ENCODE data around the gene NFS1. TPM values are rescaled to one million over a fixed set of nuclear protein-coding genes. Genes with fewer than 3 reads are reported as not detected.
A peak's percentile ranks its signal among the peaks of the same experiment; 100 is the strongest.
"Not testable (repeated sequence)": the region's sequence is repeated elsewhere in the genome, so short reads cannot be mapped to it uniquely, and the experiment has no call there.

NFS1 gene
- total RNA-seq: 10 to 100 TPM; 30.3 to 33.6 TPM
- polyA plus RNA-seq: 10 to 100 TPM in 1 of 2 donors, 1 to 10 TPM in 1; 6.3 to 28.3 TPM

DNA sequence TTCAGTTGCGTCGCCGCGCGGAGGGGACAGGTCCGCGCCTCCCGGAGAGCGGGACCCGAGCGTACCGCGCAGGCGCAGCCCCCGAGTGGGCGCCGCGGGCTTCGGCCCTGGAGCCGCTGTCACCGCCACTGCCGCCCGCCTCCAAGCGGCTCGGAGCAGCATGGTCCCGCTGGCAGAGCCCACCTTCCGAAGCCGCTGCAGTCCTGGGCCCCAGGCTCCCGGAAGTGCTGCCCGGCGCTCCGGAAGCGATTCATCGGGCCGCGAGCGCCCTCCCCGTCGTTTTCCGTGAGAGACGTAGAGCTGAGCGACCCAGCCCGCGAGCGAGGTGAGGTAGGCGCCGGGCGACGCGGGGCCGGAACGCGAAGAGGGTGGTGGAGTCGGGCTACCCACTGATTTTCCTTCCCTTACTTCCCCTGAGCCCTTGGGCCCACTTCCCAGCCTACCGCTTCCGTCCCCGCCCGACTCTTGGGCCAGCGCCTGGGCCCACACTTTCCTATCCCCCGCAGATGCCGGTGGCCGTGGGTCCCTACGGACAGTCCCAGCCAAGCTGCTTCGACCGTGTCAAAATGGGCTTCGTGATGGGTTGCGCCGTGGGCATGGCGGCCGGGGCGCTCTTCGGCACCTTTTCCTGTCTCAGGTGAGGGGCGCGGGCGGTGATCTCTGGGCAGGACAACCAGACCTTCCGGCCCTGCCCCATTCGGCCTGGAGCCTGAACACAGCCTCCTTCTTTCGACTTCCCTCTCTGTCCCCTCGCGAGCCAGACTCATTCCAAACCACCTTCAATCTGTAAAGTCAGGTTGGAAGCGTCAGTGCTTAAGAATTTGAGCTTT, at the start of gene NFS1, which contains the start of gene ROMO1:
Gene NFS1, minus strand, starts transcription at position 226 of the 830 bp plus-strand sequence. Its CDS starts 64 bp downstream, at position 162.
Gene ROMO1, plus strand, starts transcription at position 279 of the 830 bp plus-strand sequence. Its CDS starts 228 bp downstream, at position 507.
- Histone ChIP-seq H3K4me3 (ENCODE audit: low read length in 2 of 2) (peak within 1 kb of the TSS; percentile 90 to 92), H3K27me3 (ENCODE audit: insufficient read depth, low read length) (no peaks in the 10 kb centered on the region), H3K27ac (ENCODE audit: low read depth, low read length) (peak within 1 kb of the TSS; percentile 84), H3K9me3 (ENCODE audit: control insufficient read depth in 1 of 2, low read length in 2 of 2) (no peaks in the 10 kb centered on the region), H3K4me1 (ENCODE audit: insufficient read depth, low read length) (peaks cover 38% of the 10 kb centered on the region), H3K36me3 (ENCODE audit: insufficient read depth, low read length) (peaks cover 33% of the 10 kb centered on the region)
- Mint-ChIP-seq H3K4me1 (peaks cover 33 to 67% (median 42%) of the 10 kb centered on the region in 4 donors), H3K27me3 (no peaks in the 10 kb centered on the region), H3K36me3 (peaks cover 27 to 62% of the 10 kb centered on the region in 2 donors), H3K9me3 (peaks cover 0 to 11% (median 0%) of the 10 kb centered on the region in 8 donors), H3K27ac (peak within 1 kb of the TSS; percentile 93 to 99 (median 97)), H3K4me3 (peak within 1 kb of the TSS; percentile 92 to 99 (median 95))
- CTCF ChIA-PET (ENCODE audit: partially characterized antibody): interaction anchor here (0.8 to 2.8 kb wide), 4 partner anchors 9 to 98 kb away, joined by 3 to 8 read pairs (median 3); partner anchors contain the start of gene PHF20
- intact Hi-C loops (cut with micrococcal nuclease): loop anchor here (1.0 to 10.0 kb wide), 6 partner anchors 35 to 235 kb away; partner anchors contain the start of genes CPNE1 and RBM12
- DNase-seq: peak; percentile 82 to 88 (median 83)
- POLR2A ChIA-PET (ENCODE audit: partially characterized antibody): interaction anchor here (0.7 to 6.8 kb wide), 19 partner anchors 12 to 254 kb away, joined by 3 to 100 read pairs (median 4); partner anchors contain the start of genes CPNE1, PHF20, RBM12 and RBM39

DNA sequence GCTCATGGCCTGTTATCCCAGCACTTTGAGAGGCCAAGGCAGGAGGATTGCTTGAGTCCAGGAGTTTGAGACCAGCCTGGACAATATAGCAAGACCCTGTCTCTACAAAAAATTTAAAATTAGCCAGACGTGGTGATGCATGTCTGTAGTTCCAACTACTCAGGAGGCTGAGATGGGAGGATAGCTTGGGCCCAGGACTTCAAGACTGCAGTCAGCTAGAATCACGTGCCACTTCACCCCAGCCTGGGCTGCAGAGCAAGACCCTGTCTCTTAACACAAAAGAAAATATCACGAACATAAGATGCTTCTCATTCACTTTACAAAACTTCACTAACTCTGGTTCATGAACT, 45.3 kb upstream of the NFS1 start:
- intact Hi-C loops (cut with micrococcal nuclease): loop anchor here (5.0 kb wide), 1 partner anchor 202 kb away; the partner anchor contains the start of gene ERGIC3
- ChIA-PET POLR2A (ENCODE audit: partially characterized antibody) (interaction anchor here (0.6 to 12.3 kb wide), 14 partner anchors 10 to 466 kb away, joined by 3 to 1007 read pairs (median 10); partner anchors contain the start of genes CPNE1, ERGIC3, MMP24OS and NFS1), CTCF (ENCODE audit: partially characterized antibody) (interaction anchor here (1.2 to 4.9 kb wide), 4 partner anchors 23 to 210 kb away, joined by 3 to 63 read pairs (median 34); partner anchors contain the start of genes PHF20 and SCAND1)
- H3K36me3 Mint-ChIP-seq: peaks cover 17 to 32% of the 10 kb centered on the region in 2 donors
- H3K36me3 ChIP-seq (ENCODE audit: insufficient read depth, low read length); H3K27me3 Mint-ChIP-seq; H3K9me3 Mint-ChIP-seq; H3K9me3 ChIP-seq (ENCODE audit: control insufficient read depth in 1 of 2, low read length in 2 of 2); H3K27me3 ChIP-seq (ENCODE audit: insufficient read depth, low read length); DNase-seq: not testable (repeated sequence)
- peak overlapping the region; percentile 48 to 100 (median 100) for H3K27ac Mint-ChIP-seq
- H3K4me3 Mint-ChIP-seq: peak overlapping the region; percentile 15 to 100 (median 98)
- Histone ChIP-seq H3K4me3 (ENCODE audit: low read length in 2 of 2) (peak overlapping the region in 1 of 2 donors; percentile 52), H3K4me1 (ENCODE audit: insufficient read depth, low read length) (peaks cover 35% of the 10 kb centered on the region), H3K27ac (ENCODE audit: low read depth, low read length) (peak overlapping the region; percentile 100)
- peaks cover 17 to 45% (median 28%) of the 10 kb centered on the region in 4 donors for H3K4me1 Mint-ChIP-seq

DNA sequence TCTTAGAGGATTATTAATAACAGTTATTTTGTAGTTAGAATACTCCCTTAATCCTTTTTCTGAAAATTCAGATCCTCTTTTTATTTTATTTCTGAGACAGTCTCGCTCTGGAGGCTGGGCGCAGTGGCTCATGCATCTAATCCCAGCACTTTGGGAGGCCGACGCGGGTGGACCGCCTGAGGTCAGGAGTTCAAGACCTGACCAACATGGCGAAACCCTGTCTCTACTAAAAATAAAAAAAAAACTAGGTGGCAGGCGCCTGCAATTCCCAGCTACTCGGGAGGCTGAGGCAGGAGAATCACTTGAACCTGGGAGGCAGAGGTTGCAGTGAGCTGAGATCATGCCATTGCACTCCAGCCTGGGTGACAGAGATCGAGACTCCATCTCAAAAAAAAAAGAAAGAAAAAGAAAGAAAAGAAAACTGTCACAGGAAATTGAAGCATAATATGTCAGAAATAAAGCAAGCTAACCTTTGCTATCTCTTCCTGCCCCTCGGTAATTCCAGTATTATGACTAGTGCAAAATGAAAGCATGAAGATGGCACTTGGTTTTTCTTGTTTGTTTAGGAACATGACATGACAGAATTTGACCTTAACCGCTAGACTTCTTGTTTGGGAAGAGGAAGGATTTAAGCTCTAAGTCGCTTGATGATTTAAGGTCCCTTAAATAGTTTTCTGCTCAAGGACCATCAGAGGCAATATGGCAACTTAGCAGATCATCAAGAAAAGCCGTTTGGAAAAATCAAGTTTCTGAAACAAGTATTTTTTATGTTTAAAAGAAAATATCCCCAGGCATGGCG, 44.7 kb upstream of the NFS1 start:
- H3K9me3 Mint-ChIP-seq: peaks cover 0 to 6% (median 0%) of the 10 kb centered on the region in 8 donors
- Histone ChIP-seq H3K9me3 (ENCODE audit: control insufficient read depth in 1 of 2, low read length in 2 of 2) (no peaks in the 10 kb centered on the region), H3K27me3 (ENCODE audit: insufficient read depth, low read length) (no peaks in the 10 kb centered on the region), H3K36me3 (ENCODE audit: insufficient read depth, low read length) (peaks cover 14% of the 10 kb centered on the region), H3K27ac (ENCODE audit: low read depth, low read length) (peak overlapping the region; percentile 100), H3K4me1 (ENCODE audit: insufficient read depth, low read length) (peaks cover 41% of the 10 kb centered on the region), H3K4me3 (ENCODE audit: low read length in 2 of 2) (peak overlapping the region in 1 of 2 donors; percentile 52)
- peak in 1 of 5 donors; percentile 29 for DNase-seq
- CTCF ChIA-PET (ENCODE audit: partially characterized antibody): interaction anchor here (0.8 to 4.9 kb wide), 9 partner anchors 23 to 281 kb away, joined by 3 to 63 read pairs (median 4); partner anchors contain the start of genes PHF20, SCAND1 and SPAG4
- peaks cover 0 to 3% of the 10 kb centered on the region in 2 donors for H3K27me3 Mint-ChIP-seq
- peak overlapping the region; percentile 98 to 100 (median 99) for H3K4me3 Mint-ChIP-seq
- H3K36me3 Mint-ChIP-seq: peaks cover 22 to 35% of the 10 kb centered on the region in 2 donors
- peak overlapping the region; percentile 98 to 100 (median 100) for H3K27ac Mint-ChIP-seq
- H3K4me1 Mint-ChIP-seq: peaks cover 20 to 48% (median 31%) of the 10 kb centered on the region in 4 donors
- intact Hi-C loops (cut with micrococcal nuclease): loop anchor here (5.0 kb wide), 1 partner anchor 202 kb away; the partner anchor contains the start of gene ERGIC3
- POLR2A ChIA-PET (ENCODE audit: partially characterized antibody): interaction anchor here (0.6 to 12.3 kb wide), 25 partner anchors 11 to 466 kb away, joined by 3 to 1007 read pairs (median 5); partner anchors contain the start of genes CPNE1, ERGIC3, MMP24OS and NFS1

DNA sequence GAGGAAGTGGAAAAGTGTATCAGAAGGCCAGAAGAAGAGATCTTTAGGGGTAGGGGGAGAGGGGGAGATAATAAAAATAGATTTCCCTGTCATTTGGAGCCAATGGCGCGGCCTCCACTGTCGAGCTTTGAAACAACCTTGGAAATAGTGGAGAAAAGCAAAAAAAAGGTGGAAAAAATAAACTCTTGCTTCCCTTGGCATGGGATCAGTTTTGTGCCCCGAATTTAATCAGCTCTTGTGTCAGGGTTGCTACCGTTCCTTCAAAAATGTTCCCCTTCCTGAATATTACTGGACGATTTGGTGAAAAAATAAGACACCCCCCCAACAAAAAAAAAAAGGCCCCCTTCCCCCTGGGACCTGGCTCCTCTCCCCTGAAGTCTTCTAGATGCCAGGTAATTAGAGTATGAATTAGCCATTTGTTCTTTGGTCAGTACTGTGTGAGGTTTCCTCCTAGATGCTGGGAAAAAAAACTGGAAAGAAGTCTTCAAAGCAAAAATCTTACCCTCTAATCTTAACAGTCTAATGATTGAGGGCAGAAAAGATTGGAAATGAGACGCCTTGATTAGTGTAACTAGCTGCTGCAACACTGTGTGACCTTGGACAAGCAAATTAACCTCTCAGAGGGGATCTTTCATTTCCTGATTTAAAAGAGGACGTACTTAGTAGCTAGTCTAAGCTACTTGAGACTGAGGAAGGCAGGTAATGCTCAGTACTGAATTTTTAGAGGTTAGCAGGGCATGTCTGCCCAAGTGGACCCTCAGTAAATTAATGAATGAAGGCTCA, 43.8 kb upstream of the NFS1 start:
- Mint-ChIP-seq H3K27me3 (peaks cover 0 to 3% of the 10 kb centered on the region in 2 donors), H3K36me3 (peaks cover 31 to 45% of the 10 kb centered on the region in 2 donors), H3K4me3 (peak overlapping the region; percentile 98 to 100 (median 99)), H3K9me3 (peaks cover 0 to 6% (median 0%) of the 10 kb centered on the region in 8 donors), H3K27ac (peak overlapping the region; percentile 98 to 100 (median 100)), H3K4me1 (peaks cover 29 to 58% (median 40%) of the 10 kb centered on the region in 4 donors)
- H3K36me3 ChIP-seq (ENCODE audit: insufficient read depth, low read length): peaks cover 24% of the 10 kb centered on the region
- H3K4me3 ChIP-seq (ENCODE audit: low read length in 2 of 2): peak overlapping the region; percentile 52 to 78
- intact Hi-C loops (cut with micrococcal nuclease): loop anchor here (1.0 to 5.0 kb wide), 7 partner anchors 28 to 252 kb away; partner anchors contain the start of genes CPNE1, ERGIC3, RBM12 and SCAND1
- no peaks in the 10 kb centered on the region for H3K27me3 ChIP-seq (ENCODE audit: insufficient read depth, low read length)
- POLR2A ChIA-PET (ENCODE audit: partially characterized antibody): interaction anchor here (0.6 to 12.3 kb wide), 53 partner anchors 9 to 1750 kb away, joined by 3 to 1007 read pairs (median 8); partner anchors contain the start of genes CEP250, CPNE1, DYNLRB1 and ERGIC3
- CTCF ChIA-PET (ENCODE audit: partially characterized antibody): interaction anchor here (0.8 to 4.9 kb wide), 12 partner anchors 13 to 280 kb away, joined by 3 to 63 read pairs (median 4); partner anchors contain the start of genes PHF20, SCAND1 and SPAG4
- DNase-seq: peak in 3 of 5 donors; percentile 43 to 49 (median 45)
- H3K9me3 ChIP-seq (ENCODE audit: control insufficient read depth in 1 of 2, low read length in 2 of 2): no peaks in the 10 kb centered on the region
- H3K4me1 ChIP-seq (ENCODE audit: insufficient read depth, low read length): peaks cover 50% of the 10 kb centered on the region
- peak overlapping the region; percentile 100 for H3K27ac ChIP-seq (ENCODE audit: low read depth, low read length)

DNA sequence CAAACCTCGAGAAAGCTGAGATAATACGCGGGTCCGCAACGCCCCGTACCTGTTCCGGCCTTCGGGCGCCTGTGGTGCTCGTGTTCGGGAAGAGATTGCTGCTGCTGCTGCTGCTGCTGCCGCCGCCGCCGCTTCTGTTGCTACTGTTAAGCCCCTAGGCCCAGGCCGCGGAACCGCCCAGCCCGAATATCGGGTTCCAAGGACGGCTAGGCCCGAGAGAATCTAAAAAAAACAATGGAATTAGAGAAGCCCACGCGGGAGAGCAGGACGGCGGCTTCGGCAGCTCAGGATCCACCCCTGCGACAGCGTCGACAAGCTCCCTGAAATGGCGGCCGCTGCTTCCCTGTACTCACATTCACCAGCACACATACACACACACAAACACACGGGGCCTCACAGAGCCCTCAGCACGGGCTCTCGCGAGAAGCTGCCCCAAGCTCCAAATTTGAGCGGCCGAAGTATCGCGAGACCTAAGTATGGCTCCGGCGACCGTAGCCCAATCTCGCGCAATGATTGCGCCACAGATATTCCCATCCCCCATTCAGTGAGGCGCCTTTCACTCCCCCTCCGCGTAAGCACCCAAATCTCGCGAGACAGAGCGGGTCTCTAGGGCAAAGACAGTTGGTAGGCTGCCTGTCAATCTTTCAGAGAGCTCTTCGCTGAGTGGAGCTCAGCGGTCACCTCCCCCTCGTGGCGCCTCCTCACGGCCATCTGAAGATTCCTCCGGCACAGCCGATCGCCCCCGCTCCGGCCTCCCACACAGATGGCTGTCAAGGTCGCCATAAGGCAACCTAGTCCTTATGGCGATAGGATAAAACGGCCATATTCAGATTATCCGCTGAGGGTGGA, 43.0 kb upstream of the NFS1 start, which contains the start of gene RBM39:
Gene RBM39, minus strand, starts transcription at position 369 of the 849 bp plus-strand sequence. CDS start 1,386 bp downstream, outside the sequence.
- H3K36me3 ChIP-seq (ENCODE audit: insufficient read depth, low read length): peaks cover 25% of the 10 kb centered on the region
- H3K27ac Mint-ChIP-seq: peak within 1 kb of the TSS; percentile 98 to 100 (median 100)
- H3K9me3 ChIP-seq (ENCODE audit: control insufficient read depth in 1 of 2, low read length in 2 of 2): no peaks in the 10 kb centered on the region
- peaks cover 33 to 46% of the 10 kb centered on the region in 2 donors for H3K36me3 Mint-ChIP-seq
- peak within 1 kb of the TSS; percentile 98 to 100 (median 99) for H3K4me3 Mint-ChIP-seq
- peaks cover 0 to 3% of the 10 kb centered on the region in 2 donors for H3K27me3 Mint-ChIP-seq
- peaks cover 29 to 60% (median 40%) of the 10 kb centered on the region in 4 donors for H3K4me1 Mint-ChIP-seq
- POLR2A ChIA-PET (ENCODE audit: partially characterized antibody): interaction anchor here (0.6 to 12.3 kb wide), 55 partner anchors 10 to 1749 kb away, joined by 3 to 1007 read pairs (median 8); partner anchors contain the start of genes CEP250, CPNE1, DYNLRB1 and ERGIC3
- peak within 1 kb of the TSS; percentile 78 to 99 for H3K4me3 ChIP-seq (ENCODE audit: low read length in 2 of 2)
- CTCF ChIA-PET (ENCODE audit: partially characterized antibody): interaction anchor here (0.9 to 4.9 kb wide), 12 partner anchors 12 to 279 kb away, joined by 3 to 63 read pairs (median 4); partner anchors contain the start of genes PHF20 and SCAND1
- H3K4me1 ChIP-seq (ENCODE audit: insufficient read depth, low read length): peaks cover 58% of the 10 kb centered on the region
- H3K9me3 Mint-ChIP-seq: peaks cover 0 to 6% (median 0%) of the 10 kb centered on the region in 8 donors
- no peaks in the 10 kb centered on the region for H3K27me3 ChIP-seq (ENCODE audit: insufficient read depth, low read length)
- intact Hi-C loops (cut with micrococcal nuclease): loop anchor here (1.0 to 5.0 kb wide), 9 partner anchors 29 to 251 kb away; partner anchors contain the start of genes CPNE1, ERGIC3, NFS1 and RBM12
- peak within 1 kb of the TSS; percentile 100 for H3K27ac ChIP-seq (ENCODE audit: low read depth, low read length)
- DNase-seq: peak; percentile 99 to 100 (median 100)

Measured in CD4-positive, alpha-beta memory T cell (primary cell).